Measurements from ENCODE around the gene NAA25.

- no peak for TF ChIP-seq EP300 (conservative IDR thresholded peaks at IDR 0.05; ENCODE audit: poor library complexity, severe bottlenecking)
- TF ChIP-seq, protein P1, sequence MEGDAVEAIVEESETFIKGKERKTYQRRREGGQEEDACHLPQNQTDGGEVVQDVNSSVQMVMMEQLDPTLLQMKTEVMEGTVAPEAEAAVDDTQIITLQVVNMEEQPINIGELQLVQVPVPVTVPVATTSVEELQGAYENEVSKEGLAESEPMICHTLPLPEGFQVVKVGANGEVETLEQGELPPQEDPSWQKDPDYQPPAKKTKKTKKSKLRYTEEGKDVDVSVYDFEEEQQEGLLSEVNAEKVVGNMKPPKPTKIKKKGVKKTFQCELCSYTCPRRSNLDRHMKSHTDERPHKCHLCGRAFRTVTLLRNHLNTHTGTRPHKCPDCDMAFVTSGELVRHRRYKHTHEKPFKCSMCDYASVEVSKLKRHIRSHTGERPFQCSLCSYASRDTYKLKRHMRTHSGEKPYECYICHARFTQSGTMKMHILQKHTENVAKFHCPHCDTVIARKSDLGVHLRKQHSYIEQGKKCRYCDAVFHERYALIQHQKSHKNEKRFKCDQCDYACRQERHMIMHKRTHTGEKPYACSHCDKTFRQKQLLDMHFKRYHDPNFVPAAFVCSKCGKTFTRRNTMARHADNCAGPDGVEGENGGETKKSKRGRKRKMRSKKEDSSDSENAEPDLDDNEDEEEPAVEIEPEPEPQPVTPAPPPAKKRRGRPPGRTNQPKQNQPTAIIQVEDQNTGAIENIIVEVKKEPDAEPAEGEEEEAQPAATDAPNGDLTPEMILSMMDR (IDR thresholded peaks at IDR 0.05; ENCODE audit: poor library complexity, severe bottlenecking): no peak
These were observed 76.3 kb downstream of the NAA25 start for GRCh38 chr12:112032292-112032691.
